C4-2B (cell line): ENCODE data around the gene LPP.

Source experiments
- H3K27ac ChIP-seq: fragments of 450-650 bp; 2 replicates; pipeline ENCODE4 v1.5.1; 2017
- CTCF ChIP-seq: fragments of 450-650 bp; conservative IDR thresholded peaks from 2 replicates; pipeline ENCODE4 v1.5.1; 2017; ENCODE audit warnings: mild to moderate bottlenecking
- ZFX ChIP-seq: fragments of 450-650 bp; IDR thresholded peaks from 2 replicates; pipeline ENCODE4 v1.6.1; 2017

LPP gene

GRCh38 chr3:188335656-188336055 lies 181.7 kb downstream of the LPP start:
- H3K27ac ChIP-seq: no peak overlapping the region
- TF ChIP-seq CTCF (no peak), ZFX (no peak)

GRCh38 chr3:188336178-188336577 lies 182.2 kb downstream of the LPP start:
- H3K27ac ChIP-seq: no peak overlapping the region
- TF ChIP-seq ZFX (no peak), CTCF (no peak)

- no peak overlapping the region for H3K27ac ChIP-seq
- TF ChIP-seq ZFX: no peak
These were observed 183.3 kb downstream of the LPP start for GRCh38 chr3:188337232-188337631.

GRCh38 chr3:188338086-188338485 lies 184.1 kb downstream of the LPP start:
- no peak overlapping the region for H3K27ac ChIP-seq

GRCh38 chr3:188339410-188340295 lies 185.7 kb downstream of the LPP start:
- TF ChIP-seq ZFX: no peak
- H3K27ac ChIP-seq: no peak overlapping the region; the same call in 1 of the 2 replicates

More at GRCh38 chr3:188338086-188338485, 184.1 kb downstream of the LPP start:
- TF ChIP-seq CTCF (no peak), ZFX (no peak)

GRCh38 chr3:188341501-188341900 lies 187.5 kb downstream of the LPP start:
- TF ChIP-seq CTCF (no peak), ZFX (no peak)
- H3K27ac ChIP-seq: no peak overlapping the region

GRCh38 chr3:188342991-188343732 lies 189.2 kb downstream of the LPP start:
- no peak overlapping the region for H3K27ac ChIP-seq
- no peak for TF ChIP-seq CTCF
- TF ChIP-seq ZFX: no peak

GRCh38 chr3:188343894-188344293 lies 189.9 kb downstream of the LPP start:
- no peak overlapping the region for H3K27ac ChIP-seq
- TF ChIP-seq ZFX: no peak
- no peak for TF ChIP-seq CTCF
